GM13976 (cell line): ENCODE measurements around the gene SSR2.

Experiments
- DNase-seq: peaks from one replicate; pipeline ENCODE4 v3.0.0; 2012; ENCODE audit warnings: low spot score
- CTCF ChIP-seq: IDR thresholded peaks from 2 replicates; pipeline ENCODE4 v1.5.1; 2012; ENCODE audit warnings: borderline replicate concordance, mild to moderate bottlenecking; ENCODE audit not compliant: insufficient read depth; ENCODE audit errors: extremely low read depth, missing control alignments, control extremely low read depth
- in situ Hi-C: fragments of 300-500 bp; cut with MboI; formaldehyde crosslinking; loops from one replicate; pipeline ENCODE4 v1.12.0; 2022; ENCODE audit warnings: low sequenced_read_pairs, mixed read lengths, inconsistent platforms; ENCODE audit not compliant: unreplicated experiment

SSR2 gene

DNA sequence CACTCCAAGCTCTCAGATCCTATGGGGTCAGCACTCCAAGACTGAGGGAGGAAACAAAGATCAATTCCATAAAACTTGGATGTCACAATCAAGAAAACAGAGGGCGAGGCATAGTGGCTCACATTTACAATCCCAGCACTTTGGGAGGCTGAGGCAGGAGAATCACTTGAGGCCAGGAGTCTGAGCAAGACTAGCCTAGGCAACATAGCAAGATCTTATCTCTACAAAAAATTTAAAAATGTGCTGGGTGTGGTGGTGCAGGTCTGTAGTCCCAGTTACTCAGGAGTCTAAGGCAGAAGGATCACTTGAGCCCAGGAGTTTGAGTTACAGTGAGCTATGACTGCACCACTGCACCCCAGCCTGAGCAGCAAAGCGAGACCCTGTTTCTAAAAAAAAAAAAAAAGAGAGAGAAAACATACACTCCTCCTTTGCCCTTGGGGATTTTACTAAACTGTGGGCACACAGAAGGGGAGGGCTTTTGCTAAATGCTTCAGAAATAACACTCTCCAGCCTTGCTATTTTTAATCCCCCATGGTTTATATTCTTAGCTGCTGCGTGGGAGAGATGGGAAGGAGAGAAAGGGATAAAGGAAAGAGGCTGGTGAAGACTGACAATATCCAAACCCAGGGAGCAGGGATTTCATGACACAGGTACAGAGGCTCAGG is 60.5 kb downstream of the SSR2 start:
- TF ChIP-seq CTCF, result no peak
- no peak for DNase-seq
- in situ Hi-C loops, result no loop called here
